B cell (primary cell): ENCODE results near the gene POLN. TPM values are rescaled to one million over a fixed set of nuclear protein-coding genes. Genes with fewer than 3 reads are reported as not detected.

Source experiments
- ATAC-seq: fragments of 200-7000 bp; cut with Tn5 transposase; one replicate; pipeline ENCODE4 v1.10.0; 2021; ENCODE audit warnings: low read depth, mild to moderate bottlenecking, moderate number of reproducible peaks, moderate library complexity
- CTCF ChIA-PET: fragments of 350-600 bp; sonication (Branson Sonifier 250); formaldehyde crosslinking; loops from one replicate; lab custom pipeline; 2021; ENCODE audit warnings: antibody characterized with exemption, inconsistent platforms; lab: Charles Lee
- POLR2A ChIA-PET: fragments of 350-600 bp; sonication (Branson Sonifier 250); formaldehyde crosslinking; loops from one replicate; lab custom pipeline; 2021; ENCODE audit warnings: antibody characterized with exemption; lab: Charles Lee
- DNase-seq: peaks from one replicate; pipeline ENCODE4 v3.0.0; 2013
- H2AFZ ChIP-seq: 2 replicates; pipeline ENCODE4 v1.6.1; 2012; ENCODE audit warnings: mild to moderate bottlenecking, low read depth, low read length; ENCODE audit not compliant: insufficient read depth, poor library complexity, severe bottlenecking
- H3K27ac ChIP-seq, 2 donors: 1 replicate in 1 of 2; 2 replicates in 1 of 2; pipeline ENCODE4 v1.5.1; 2012 to 2013; ENCODE audit warnings: low read length in 2 of 2, mild to moderate bottlenecking in 2 of 2, moderate library complexity in 1 of 2
- H3K27me3 ChIP-seq, 4 experiments: fragments of 200-600 bp in 1 of 4; sonication (generic) in 1 of 4; replicated peaks in 1 of 4; 1 replicate in 2 of 4; 2 replicates in 2 of 4; pipeline versions ENCODE4 v1.6.1 to v1.7.0; 2013 to 2016; ENCODE audit warnings: low read length in 3 of 4, mild to moderate bottlenecking in 2 of 4, mixed read lengths in 1 of 4, moderate library complexity in 1 of 4; ENCODE audit not compliant: insufficient read depth in 4 of 4, control insufficient read depth in 3 of 4; ENCODE audit errors: control extremely low read depth in 1 of 4
- H3K36me3 ChIP-seq, 2 experiments: replicated peaks in 1 of 2; 1 replicate in 1 of 2; 2 replicates in 1 of 2; pipeline versions ENCODE4 v1.6.1 to v1.7.1; 2013; ENCODE audit warnings: low read length in 1 of 2; ENCODE audit not compliant: insufficient read depth in 2 of 2, control insufficient read depth in 1 of 2; ENCODE audit errors: control extremely low read depth in 1 of 2, extremely low read depth in 1 of 2
- H3K4me1 ChIP-seq, 2 donors: fragments of 200-600 bp in 1 of 2; sonication (generic) in 1 of 2; 1 replicate in 1 of 2; 2 replicates in 1 of 2; pipeline versions ENCODE4 v1.5.1 to v1.6.1; 2013 to 2017; ENCODE audit warnings: low read length in 2 of 2; ENCODE audit not compliant: control insufficient read depth in 2 of 2, insufficient read depth in 2 of 2
- H3K4me2 ChIP-seq: replicated peaks from 2 replicates; pipeline ENCODE3; 2012; ENCODE audit warnings: mild to moderate bottlenecking, low read depth, low read length; ENCODE audit not compliant: poor library complexity, severe bottlenecking
- H3K4me3 ChIP-seq, 5 experiments: fragments of 200-600 bp in 1 of 5; sonication (generic) in 1 of 5; 1 replicate in 3 of 5; 2 replicates in 2 of 5; pipeline versions ENCODE4 v1.5.1 to v1.7.0; 2011 to 2016; ENCODE audit warnings: low read length in 4 of 5, mild to moderate bottlenecking in 4 of 5, low read depth in 2 of 5, control low read depth in 1 of 5, moderate library complexity in 1 of 5; ENCODE audit not compliant: insufficient read depth in 1 of 5; ENCODE audit errors: control extremely low read depth in 1 of 5, extremely low read depth in 1 of 5
- H3K79me2 ChIP-seq: fragments of 200-600 bp; sonication (generic); one replicate; pipeline ENCODE4 v1.6.0; 2016; ENCODE audit warnings: low read length; ENCODE audit not compliant: control insufficient read depth, insufficient read depth
- H3K9ac ChIP-seq: fragments of 200-600 bp; sonication (generic); 2 replicates; pipeline ENCODE4 v1.6.1; 2017; ENCODE audit warnings: mild to moderate bottlenecking, low read length, moderate library complexity
- H3K9me3 ChIP-seq, 3 donors: one replicate each; pipeline versions ENCODE4 v1.6.1 to v1.7.1; 2013; ENCODE audit warnings: low read length in 2 of 3; ENCODE audit not compliant: control insufficient read depth in 2 of 3, insufficient read depth in 1 of 3; ENCODE audit errors: control extremely low read depth in 1 of 3
- H4K20me1 ChIP-seq: 2 replicates; pipeline ENCODE4 v1.6.0; 2012; ENCODE audit warnings: mild to moderate bottlenecking, low read length; ENCODE audit not compliant: insufficient read depth, control insufficient read depth, poor library complexity, severe bottlenecking
- H3K27ac Mint-ChIP-seq: one replicate; pipeline ENCODE4 v1.8.0; 2021; ENCODE audit warnings: mixed read lengths
- H3K27me3 Mint-ChIP-seq: one replicate; pipeline ENCODE4 v1.8.0; 2021; ENCODE audit warnings: mixed read lengths
- H3K4me1 Mint-ChIP-seq: one replicate; pipeline ENCODE4 v1.8.0; 2021; ENCODE audit warnings: mixed read lengths
- H3K4me3 Mint-ChIP-seq: one replicate; pipeline ENCODE4 v1.8.0; 2021; ENCODE audit warnings: mixed read lengths
- H3K9me3 Mint-ChIP-seq: one replicate; pipeline ENCODE4 v1.8.0; 2022; ENCODE audit warnings: mixed read lengths; ENCODE audit not compliant: insufficient read depth
- CTCF ChIP-seq: fragments of 200-600 bp; IDR thresholded peaks from one replicate; pipeline ENCODE4 v1.8.0; 2022; ENCODE audit warnings: antibody characterized with exemption, mild to moderate bottlenecking
- EZH2 ChIP-seq: IDR thresholded peaks from 2 replicates; pipeline ENCODE4 v1.6.1; 2012; ENCODE audit warnings: borderline replicate concordance, low read depth, mild to moderate bottlenecking, moderate library complexity, low read length; ENCODE audit not compliant: insufficient read depth, poor library complexity, severe bottlenecking
- WGBS: methylation state at CpG from one replicate; pipeline ENCODE4 v1.1.5; 2013; ENCODE audit warnings: missing lambda C conversion rate; ENCODE audit not compliant: insufficient coverage; 5-methylcytosine and 5-hydroxymethylcytosine counted together
- intact Hi-C: fragments of 100-400 bp; cut with micrococcal nuclease; formaldehyde crosslinking; loops from one replicate; pipeline ENCODE4 v1.10.0; 2022
- polyA plus RNA-seq: library from polyadenylated mRNA; depleted of rRNA; stranded (reverse); fragments of >200 nt; gene quantifications from 2 replicates; pipeline ENCODE4 v1.2.3, GENCODE V29; 2012
- total RNA-seq, 2 donors: library from RNA; stranded (reverse); fragments of 120-200 nt in 1 of 2; gene quantifications; 1 replicate in 1 of 2; 2 replicates in 1 of 2; pipeline versions ENCODE4 v1.2.3 to v1.2.4, GENCODE V29; 2013 to 2022

POLN gene
- total and polyA plus RNA-seq, 2 donors (not counting 1 experiment from before 2014, with no cell fraction given), result 0.73 to 1.5 TPM

DNA sequence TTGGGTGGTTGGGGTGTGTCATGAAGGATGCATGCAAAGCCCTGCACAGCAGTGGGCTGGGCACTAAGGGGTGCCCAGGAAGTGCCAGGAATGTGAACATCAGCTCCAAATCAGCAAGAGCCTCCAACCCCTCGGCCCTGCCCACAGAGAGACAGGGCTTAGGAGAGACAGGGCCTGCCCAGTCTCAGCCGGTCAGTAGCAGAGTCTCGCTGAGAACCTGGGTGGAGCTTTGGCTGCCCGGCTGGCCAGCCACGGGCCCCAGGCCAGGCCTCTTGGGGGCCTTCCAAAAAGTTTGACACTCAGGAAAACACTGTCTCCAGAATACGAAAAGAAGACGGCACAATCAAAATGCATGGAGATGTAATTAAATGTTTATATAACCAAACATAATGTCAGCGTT, 24.3 kb upstream of the POLN start:
- H3K4me1 ChIP-seq, result peaks cover 10 to 18% of the 10 kb centered on the region in 2 donors
- intact Hi-C loops, result loop anchor here (10.0 kb wide), 1 partner anchor 429 kb away; no protein-coding TSS in a partner anchor
- 91% methylated on average over 5 of the region's 8 CpGs for WGBS
- ChIA-PET POLR2A (interaction anchor here (0.8 kb wide), 1 partner anchor 41 kb away, joined by 3 read pairs; no protein-coding TSS in a partner anchor), CTCF (no interaction called here)
- H2AFZ ChIP-seq, result no peak overlapping the region
- DNase-seq, result no peak
- no peak overlapping the region for H3K9ac ChIP-seq
- H3K36me3 ChIP-seq, result no peaks in the 10 kb centered on the region
- no peak overlapping the region for H3K4me3 ChIP-seq
- Mint-ChIP-seq H3K27me3 (no peaks in the 10 kb centered on the region), H3K4me1 (peaks cover 5% of the 10 kb centered on the region), H3K4me3 (no peak overlapping the region), H3K27ac (no peak overlapping the region), H3K9me3 (no peaks in the 10 kb centered on the region)
- H3K27me3 ChIP-seq, result no peaks in the 10 kb centered on the region
- peaks cover under 1% of the 10 kb centered on the region for H4K20me1 ChIP-seq
- H3K27ac ChIP-seq, result no peak overlapping the region
- ATAC-seq, result no peak
- H3K79me2 ChIP-seq, result peaks cover 5% of the 10 kb centered on the region
- H3K9me3 ChIP-seq, result no peaks in the 10 kb centered on the region
- H3K4me2 ChIP-seq, result no peak overlapping the region
- no peak for TF ChIP-seq CTCF
- no peak for TF ChIP-seq EZH2
